Posterior vena cava (tissue), 2 donors: ENCODE data around the gene DNAH10. TPM values are rescaled to one million over a fixed set of nuclear protein-coding genes. Genes with fewer than 3 reads are reported as not detected.

Experiments used
- DNase-seq: peaks from one replicate; pipeline ENCODE4 v3.0.0-alpha.2; 2020; ENCODE audit warnings: low spot score
- intact Hi-C, 2 donors: fragments of 100-400 bp; cut with DNase I; formaldehyde crosslinking; loops; one replicate each; pipeline versions ENCODE4 v1.14.1 to v1.14.2; 2022 to 2023
- total RNA-seq, 2 donors: library from RNA; stranded (reverse); fragmentation: NEBNext Ultra II Directional; extraction: Animal tissue kit (Norgen Biotek cat#: 25700); gene quantifications; one replicate each; pipeline ENCODE4 v1.2.1, GENCODE V29; 2021
- donor health status: DM: yes; HTN: yes; CAD: no.
- donor health status: DM: yes; HTN: yes; CAD: no.

Gene DNAH10
- total RNA-seq, 2 donors from 2014 or later: not detected

GRCh38 chr12:123832052-123832451 lies 70.0 kb downstream of the DNAH10 start:
- DNase-seq: no peak
- intact Hi-C loops: no loop called here

- no peak for DNase-seq
- intact Hi-C loops: no loop called here
Observed at GRCh38 chr12:123833830-123834229, 71.7 kb downstream of the DNAH10 start.

GRCh38 chr12:123834845-123835244 lies 72.7 kb downstream of the DNAH10 start:
- intact Hi-C loops: no loop called here
- DNase-seq: no peak

- intact Hi-C loops: no loop called here
- no peak for DNase-seq
Observed at GRCh38 chr12:123836292-123836691, 74.2 kb downstream of the DNAH10 start.

GRCh38 chr12:123839826-123840225 lies 77.7 kb downstream of the DNAH10 start:
- intact Hi-C loops: no loop called here
- no peak for DNase-seq

GRCh38 chr12:123840765-123841425 lies 78.8 kb downstream of the DNAH10 start:
- no peak for DNase-seq
- intact Hi-C loops: no loop called here

- intact Hi-C loops: no loop called here
- no peak for DNase-seq
Observed at GRCh38 chr12:123843912-123844748, 82.0 kb downstream of the DNAH10 start.

GRCh38 chr12:123845881-123846280 lies 83.8 kb downstream of the DNAH10 start:
- intact Hi-C loops: no loop called here
- no peak for DNase-seq

- intact Hi-C loops: no loop called here
Observed at GRCh38 chr12:123846340-123846739, 84.2 kb downstream of the DNAH10 start.

GRCh38 chr12:123847019-123847418 lies 84.9 kb downstream of the DNAH10 start:
- DNase-seq: no peak
- intact Hi-C loops: no loop called here

More at GRCh38 chr12:123846340-123846739, 84.2 kb downstream of the DNAH10 start:
- DNase-seq: no peak

GRCh38 chr12:123847876-123848275 lies 85.8 kb downstream of the DNAH10 start:
- DNase-seq: no peak
- intact Hi-C loops: no loop called here

- intact Hi-C loops: no loop called here
- no peak for DNase-seq
Observed at GRCh38 chr12:123849517-123849916, 87.4 kb downstream of the DNAH10 start.

- no peak for DNase-seq
- intact Hi-C loops: no loop called here
Observed at GRCh38 chr12:123850246-123851134, 88.4 kb downstream of the DNAH10 start.

GRCh38 chr12:123853396-123854070 lies 91.4 kb downstream of the DNAH10 start:
- no peak for DNase-seq

GRCh38 chr12:123854232-123854631 lies 92.1 kb downstream of the DNAH10 start:
- intact Hi-C loops: no loop called here
- no peak for DNase-seq

More at GRCh38 chr12:123853396-123854070, 91.4 kb downstream of the DNAH10 start:
- intact Hi-C loops: no loop called here

GRCh38 chr12:123854918-123855317 lies 92.8 kb downstream of the DNAH10 start:
- DNase-seq: no peak
- intact Hi-C loops: no loop called here

- intact Hi-C loops: no loop called here
- DNase-seq: no peak
Observed at GRCh38 chr12:123856681-123857080, 94.6 kb downstream of the DNAH10 start.

GRCh38 chr12:123858176-123858575 lies 96.1 kb downstream of the DNAH10 start:
- no peak for DNase-seq
- intact Hi-C loops: no loop called here

GRCh38 chr12:123859035-123859434 lies 96.9 kb downstream of the DNAH10 start:
- intact Hi-C loops: no loop called here
- DNase-seq: no peak
